HG02885 (cell line): ENCODE results near the gene DDX42.
A peak's percentile ranks its signal among the peaks of the same experiment; 100 is the strongest.
"Not testable (repeated sequence)": the region's sequence is repeated elsewhere in the genome, so short reads cannot be mapped to it uniquely, and the experiment has no call there.

Source experiments
- ATAC-seq: cut with Tn5 transposase; IDR thresholded peaks from one replicate; pipeline ENCODE4 v1.9.1; 2021; ENCODE audit warnings: mild to moderate bottlenecking; ENCODE audit not compliant: unreplicated experiment, poor library complexity

The DDX42 gene

DNA sequence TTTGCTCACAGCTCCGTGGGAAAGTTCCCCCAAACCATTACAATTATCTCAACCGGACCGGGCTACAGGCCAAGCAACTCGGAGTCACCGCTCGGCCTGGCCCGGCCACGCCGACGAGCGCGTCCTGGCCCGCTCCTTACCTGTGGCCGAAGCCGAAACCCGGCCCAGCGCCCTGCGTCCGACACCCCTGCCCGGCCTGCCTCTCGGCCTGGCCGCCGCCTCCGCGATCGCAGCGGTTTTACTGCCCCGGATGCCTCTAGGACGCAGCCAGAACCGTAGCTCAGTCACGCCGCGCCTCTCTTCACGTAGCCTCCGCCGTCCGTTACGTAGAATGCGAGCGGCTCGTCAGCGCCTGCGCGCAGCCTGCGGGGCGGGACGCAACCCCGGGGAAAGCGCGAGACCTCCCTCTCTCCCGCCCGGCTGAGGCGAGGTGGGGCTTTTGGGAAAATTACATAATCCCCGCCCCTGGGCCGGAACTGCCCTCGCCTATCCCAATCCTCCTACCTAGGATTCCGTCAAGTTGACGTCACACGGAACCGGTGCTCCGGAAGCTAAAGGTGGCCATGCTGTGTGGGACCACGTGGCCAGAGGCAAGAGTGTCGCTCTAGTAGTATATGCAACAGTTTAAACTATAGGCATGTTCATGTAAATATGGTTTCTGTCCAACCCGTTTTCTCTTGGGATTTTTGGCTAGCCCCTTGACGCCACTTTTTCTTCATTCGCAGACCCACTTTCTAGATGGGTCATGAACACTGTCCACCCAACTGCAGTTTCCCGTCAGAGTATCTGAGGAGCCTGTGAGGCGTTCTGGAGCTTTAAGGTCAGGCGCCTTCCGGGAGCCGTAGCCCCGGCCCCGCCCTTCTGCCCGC lies 464 bp upstream of the DDX42 start, which contains the start of gene CCDC47:
Gene CCDC47, minus strand, starts transcription at position 326 of the 869 bp plus-strand sequence. CDS start 7,422 bp downstream, outside the sequence.
- peak; percentile 87 for ATAC-seq

DNA sequence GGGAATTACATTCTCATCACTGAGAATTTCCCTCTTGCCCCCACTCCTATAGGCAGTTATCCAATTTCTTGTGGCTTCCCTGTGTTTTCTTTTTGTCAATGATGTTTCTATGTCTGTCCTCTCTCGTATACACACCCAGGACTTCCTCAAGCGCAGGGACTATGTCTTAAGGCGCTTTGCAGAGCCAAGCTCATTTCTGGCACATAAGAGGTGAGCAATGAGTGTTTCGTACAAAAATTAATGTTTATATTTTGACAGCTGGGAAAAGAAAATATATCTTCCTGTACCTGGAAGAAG lies 947 bp downstream of the DDX42 start:
- ATAC-seq, result no peak

DNA sequence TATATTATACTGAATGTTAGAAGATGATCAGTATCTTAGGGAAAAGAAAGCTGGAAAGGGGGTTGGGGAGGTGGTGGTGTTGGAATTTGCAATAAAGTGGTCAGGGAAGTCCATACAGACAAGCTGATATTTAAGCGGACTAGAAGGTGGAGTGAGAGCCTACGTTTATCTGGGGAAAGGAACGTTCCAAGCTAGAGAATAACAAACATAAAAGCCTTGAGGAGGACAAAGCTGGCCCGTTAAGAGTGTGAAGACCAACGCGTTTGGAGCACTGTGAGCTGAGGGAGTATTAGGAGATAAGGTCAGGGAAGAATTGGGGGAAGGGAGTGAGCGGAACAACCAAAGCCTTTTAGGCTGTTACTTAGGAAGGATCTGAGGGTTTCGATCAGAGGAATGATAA lies 1.4 kb downstream of the DDX42 start:
- ATAC-seq, result no peak

DNA sequence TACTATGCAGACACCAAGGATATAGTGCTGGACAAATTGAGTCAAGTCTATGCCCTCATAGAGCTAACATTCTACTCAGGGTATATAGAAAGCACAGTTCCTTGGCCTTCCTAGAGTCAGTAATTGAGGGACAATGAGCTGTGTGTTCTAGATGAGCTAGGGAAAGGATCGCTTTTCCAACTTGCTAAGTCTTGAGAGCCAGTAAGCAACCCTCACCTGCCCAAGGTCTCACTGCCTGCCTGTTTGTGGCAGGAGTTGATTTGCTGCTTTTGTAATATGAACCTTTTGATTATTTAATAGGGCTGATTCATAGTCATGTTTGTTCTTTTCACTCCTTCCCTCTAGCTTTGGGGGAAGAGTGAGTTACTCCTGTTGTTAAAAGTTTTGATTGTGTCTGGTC lies 6.5 kb downstream of the DDX42 start:
- ATAC-seq, result no peak

DNA sequence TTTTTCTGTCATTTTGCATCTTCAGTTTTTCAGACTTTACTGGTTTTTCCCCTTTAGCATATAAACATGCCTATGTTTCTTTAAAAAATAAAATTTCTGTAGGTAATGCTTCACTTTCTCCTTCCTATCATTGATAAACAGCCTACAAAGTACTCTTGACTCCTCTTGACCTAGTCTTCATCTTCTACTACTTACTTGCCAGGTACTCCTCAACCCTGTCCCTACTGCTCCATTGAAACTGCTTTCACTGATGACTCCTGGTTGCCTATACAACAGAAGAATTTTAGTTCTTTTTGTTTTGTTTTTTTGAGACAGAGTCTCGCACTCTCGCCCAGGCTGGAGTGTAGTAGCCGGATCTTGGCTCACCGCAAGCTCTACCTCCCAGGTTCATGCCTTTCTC lies 7.0 kb downstream of the DDX42 start:
- ATAC-seq, result no peak

DNA sequence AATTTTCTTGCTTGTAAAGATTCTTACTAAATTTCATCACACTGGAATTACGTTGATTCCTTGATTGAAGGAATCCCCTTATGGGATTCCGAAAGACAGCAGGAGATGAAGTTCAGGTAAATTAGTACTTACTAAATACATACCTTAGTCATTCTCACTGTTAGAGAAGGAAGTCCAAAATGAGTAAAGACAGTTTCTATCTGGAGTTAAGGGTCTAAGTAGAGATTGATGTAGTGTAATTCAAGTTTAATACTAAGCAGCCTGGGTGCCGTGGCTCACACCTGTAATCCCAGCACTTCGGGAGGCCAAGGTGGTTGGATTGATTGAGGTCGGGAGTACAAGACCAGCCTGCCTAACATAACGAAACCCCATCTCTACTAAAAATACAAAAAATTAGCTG lies 9.6 kb downstream of the DDX42 start:
- ATAC-seq, result no peak

DNA sequence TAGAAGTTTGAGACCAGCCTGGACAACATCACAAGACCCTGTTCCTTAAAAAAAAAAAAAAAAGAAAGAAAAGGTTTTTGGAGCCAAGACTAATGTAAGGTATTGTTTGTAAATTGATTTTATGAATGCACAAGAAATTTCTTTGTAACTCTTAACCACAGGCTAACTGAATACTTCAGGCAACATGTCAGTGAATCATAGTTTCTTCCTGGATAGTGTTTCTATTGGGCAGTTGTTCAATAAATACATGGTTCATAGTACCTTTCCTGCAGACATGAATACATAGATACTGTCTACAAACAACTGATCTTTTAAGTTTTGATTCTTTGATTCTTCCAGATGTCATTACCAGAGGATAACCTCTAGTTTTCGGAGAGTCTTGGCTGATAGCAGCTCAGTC lies 11.6 kb downstream of the DDX42 start:
- no peak for ATAC-seq

DNA sequence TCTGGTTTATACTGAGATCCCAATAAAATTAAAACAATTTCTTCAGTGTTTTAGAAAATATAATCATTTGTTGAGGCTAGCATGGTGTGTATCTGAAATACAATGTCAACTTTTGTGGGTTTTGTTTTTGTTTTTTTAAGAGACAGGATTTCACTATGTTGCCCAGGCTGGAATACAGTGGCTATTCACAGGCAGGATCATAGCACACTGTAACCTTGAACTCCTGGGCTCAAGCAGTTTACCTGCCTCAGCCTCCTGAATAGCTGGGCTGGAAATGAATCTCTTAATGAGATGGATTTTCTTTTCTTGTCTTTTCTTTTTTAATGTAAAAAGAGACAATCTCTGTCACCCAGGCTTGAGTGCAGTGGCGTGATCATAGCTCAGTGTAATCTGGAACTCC lies 12.1 kb downstream of the DDX42 start:
- ATAC-seq, result no peak

DNA sequence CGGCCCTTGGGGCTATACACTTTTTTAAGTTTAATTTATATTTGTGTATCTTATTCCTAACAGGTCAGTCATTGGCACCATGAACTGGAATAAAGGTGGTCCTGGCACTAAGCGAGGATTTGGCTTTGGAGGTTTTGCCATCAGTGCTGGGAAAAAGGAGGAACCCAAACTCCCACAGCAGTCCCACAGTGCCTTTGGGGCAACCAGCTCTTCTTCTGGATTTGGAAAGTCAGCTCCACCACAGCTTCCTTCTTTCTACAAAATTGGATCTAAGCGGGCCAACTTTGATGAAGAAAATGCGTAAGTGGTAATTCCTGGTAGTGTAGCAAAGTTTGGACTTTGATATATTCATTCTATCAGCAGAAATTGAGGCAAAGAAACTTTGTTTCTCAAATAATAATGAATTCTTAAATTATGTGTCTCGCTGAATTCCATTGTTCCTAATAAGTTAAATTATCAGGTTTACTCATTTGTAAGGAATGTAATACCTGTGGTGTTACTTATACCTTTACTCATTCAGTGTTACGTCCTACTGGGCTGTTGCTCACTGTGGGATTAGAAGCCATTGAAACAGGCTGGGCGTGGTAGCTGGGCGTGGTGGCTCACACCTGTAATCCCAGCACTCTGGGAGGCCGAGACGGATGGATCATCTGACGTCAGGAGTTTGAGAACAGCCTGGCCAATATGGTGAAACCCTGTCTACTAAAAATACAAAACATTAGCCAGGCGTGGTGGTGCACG lies 13.2 kb downstream of the DDX42 start:
- ATAC-seq, result no peak

DNA sequence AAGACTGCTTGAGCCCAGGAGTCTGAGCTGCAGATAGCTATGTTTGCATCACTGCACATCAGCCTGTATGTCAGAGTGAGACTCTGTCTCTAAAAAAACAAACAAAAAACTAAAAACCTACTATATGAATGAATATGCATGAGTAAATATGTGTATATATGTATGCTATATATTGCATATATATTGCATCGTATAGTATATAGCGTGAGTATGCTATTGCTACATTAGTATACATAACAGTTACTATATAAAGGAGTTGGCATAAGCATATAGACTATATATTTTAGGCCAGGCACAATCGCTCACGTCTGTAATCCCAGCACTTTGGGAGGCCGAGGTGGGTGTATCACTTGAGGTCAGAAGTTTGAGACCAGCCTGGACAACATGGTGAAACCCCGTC lies 16.1 kb downstream of the DDX42 start:
- no peak for ATAC-seq

DNA sequence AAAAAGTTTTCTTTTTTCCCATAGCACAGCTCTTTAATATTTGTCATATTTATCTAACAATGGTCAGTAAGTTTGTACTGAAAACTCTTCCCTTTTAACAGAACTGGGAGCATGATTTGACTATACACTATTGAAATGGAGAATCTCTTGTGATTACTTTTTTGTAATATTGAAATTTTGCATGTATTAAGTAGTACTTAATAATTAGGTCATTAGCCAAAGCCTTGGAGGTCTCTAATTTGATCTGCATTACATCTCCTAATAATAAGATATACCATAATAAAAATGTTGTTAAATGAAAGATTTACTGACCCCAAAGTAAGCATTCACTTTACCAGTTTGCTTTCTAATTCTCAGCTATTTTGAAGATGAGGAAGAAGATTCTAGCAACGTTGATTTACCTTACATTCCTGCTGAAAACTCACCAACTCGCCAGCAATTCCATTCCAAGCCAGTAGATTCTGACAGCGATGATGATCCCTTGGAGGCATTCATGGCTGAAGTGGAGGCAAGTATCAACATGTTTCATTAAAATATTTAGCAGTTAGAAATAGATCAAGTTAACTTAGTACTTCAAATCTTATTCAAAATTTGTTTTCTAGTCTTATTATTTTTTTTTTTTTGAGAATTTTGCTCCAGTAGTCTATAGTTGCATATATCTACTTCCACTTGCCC lies 18.2 kb downstream of the DDX42 start:
- ATAC-seq, result no peak

DNA sequence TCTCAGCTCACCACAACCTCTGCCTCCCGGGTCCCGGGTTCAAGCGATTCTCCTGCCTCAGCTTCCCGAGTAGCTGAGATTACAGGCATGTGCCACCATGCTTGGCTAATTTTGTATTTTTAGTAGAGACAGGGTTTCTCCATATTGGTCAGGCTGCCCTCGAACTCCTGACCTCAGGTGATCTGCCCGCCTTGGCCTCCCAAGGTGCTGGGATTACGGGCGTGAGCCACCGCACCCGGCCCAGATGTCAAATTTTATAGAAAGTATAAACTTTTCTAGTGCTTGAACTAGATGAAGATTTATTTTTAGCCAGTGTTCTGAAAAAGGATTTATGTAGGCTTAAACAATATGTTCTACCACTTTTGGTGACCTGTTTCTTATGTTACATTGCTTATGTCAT lies 22.4 kb downstream of the DDX42 start:
- ATAC-seq, result not testable (repeated sequence)

DNA sequence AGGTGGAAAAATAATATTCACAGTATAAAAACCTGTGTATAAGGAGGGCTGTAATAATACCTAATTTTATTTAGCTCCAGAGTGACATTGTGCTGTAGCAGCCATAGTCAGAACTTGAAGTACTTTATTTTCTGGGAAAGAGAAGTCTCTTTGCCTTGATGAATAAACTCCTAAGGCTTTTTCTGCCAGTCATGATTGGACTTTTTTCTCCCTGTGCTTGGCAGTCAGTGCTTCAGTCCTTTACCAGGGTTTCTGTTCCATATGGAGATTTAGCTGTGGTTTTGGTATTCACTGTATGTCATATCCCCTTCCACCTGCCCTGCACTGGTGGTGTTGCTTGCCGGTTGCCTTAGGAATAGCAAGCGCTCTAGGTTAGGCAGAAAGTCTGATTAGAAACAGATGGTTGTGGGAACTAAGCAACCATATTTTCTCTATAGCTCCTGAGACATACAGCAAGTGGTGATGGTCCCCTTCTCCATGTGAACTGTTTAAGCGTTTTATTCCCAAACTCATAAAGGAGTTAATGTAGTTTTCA lies 24.7 kb downstream of the DDX42 start:
- ATAC-seq, result no peak

DNA sequence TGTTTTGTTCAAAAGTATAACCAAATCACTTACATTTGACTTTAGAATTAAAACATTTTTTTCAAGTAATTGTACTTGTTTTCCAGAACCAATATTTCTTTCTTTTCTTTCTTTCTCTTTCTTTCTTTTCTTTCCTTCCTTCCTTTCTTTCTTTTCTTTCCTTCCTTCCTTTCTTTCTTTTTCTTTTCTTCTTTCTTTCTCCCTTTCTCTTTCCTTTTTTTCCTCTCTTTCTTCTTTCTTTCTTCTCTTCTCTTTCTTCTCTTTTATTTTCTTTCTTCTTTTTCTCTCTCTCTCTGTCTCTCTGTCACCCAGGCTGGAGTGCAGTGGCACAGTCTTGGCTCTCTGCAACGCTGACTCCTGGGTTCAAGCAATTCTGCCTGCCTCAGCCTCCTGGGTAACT lies 26.8 kb downstream of the DDX42 start:
- ATAC-seq, result no peak

DNA sequence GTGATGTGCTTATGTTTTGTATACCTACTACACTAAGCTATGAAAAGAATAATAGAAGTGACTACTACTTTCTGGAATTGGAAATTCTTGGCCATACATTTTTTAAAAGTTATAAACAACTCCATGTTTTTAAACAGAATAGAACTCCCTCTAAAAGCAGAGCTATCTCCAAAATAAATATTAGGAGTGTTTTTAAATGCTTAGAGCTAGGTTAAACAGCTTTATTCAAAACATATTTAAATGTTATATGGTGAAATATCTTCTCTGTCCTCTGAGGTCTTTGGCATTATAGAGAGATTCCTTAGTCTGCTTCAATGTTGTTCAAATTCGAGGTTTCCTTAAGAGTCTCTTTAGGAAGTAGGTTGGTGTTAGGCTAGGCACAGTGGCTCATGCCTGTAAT lies 30.4 kb downstream of the DDX42 start:
- no peak for ATAC-seq

DNA sequence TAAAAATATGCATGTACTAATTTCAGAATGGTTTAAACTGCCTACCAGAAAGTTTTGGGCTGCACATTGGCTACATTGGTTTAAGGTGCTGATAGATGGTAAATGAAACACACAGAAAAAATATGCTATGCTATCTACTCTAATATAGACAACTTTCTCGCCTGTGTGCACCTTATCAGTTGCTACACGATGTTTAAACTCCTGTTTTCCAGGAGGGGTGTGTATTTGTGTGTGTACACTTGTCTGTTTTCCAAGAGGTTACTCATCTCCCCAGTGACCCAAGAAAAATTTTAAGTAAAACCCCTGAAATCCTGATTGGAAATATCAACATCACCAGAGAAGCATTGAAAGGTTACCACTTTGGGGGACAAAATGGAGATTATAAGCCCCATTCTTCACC lies 31.6 kb downstream of the DDX42 start:
- no peak for ATAC-seq

DNA sequence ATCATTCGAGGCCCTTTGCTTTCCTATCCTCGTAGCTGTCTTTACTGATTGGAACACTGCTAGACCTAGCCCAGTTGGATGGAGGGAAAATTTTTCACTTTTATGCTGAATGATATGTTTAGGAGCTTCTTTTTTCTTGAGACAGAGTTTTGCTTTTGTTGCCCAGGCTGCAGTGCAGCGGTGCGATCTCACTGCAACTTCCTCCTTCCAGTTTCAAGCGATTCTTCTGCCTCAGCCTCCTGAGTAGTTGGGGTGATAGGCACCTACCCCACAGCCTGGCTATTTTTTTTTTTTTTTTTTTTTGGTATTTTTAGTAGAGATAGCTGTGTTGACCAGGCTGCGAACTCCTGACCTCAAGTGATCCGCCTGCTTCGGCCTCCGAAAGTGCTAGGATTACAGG lies 36.0 kb downstream of the DDX42 start:
- ATAC-seq, result no peak

DNA sequence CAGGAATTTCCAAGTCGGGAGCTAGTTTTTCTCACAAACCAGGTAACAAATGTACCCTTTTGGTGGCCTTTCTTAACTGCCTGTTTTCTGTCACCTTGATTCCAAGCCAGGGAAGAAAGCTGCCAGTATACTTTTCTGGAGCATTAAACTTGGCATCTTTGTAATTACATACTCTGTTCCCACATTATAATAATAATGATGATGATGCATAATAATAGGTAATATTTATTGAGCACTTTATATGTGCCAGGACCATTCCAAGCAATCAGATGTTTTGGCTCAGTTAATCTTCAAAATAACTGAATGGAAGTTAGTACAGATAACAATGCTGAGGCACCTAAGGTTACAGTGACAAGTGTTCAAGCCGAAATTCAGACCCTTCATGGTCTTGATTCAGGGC lies 42.2 kb downstream of the DDX42 start:
- ATAC-seq, result no peak

DNA sequence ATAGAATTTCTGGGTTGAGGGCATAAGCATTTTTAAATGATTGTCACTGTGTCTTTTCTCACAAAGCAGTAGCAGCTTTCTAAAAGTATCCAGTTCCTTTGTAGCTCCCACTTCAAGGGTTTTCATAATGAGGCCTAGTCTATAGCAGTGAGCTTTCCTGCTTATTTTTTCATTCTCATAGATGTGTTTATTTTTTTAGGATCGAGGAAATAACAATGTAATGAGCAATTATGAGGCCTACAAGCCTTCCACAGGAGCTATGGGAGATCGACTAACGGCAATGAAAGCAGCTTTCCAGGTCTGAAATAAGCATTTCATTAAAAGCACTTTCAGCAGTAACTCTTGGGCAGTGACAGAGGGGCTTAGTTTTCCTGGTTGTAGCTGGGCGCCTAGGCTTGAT lies 42.7 kb downstream of the DDX42 start:
- ATAC-seq, result no peak

DNA sequence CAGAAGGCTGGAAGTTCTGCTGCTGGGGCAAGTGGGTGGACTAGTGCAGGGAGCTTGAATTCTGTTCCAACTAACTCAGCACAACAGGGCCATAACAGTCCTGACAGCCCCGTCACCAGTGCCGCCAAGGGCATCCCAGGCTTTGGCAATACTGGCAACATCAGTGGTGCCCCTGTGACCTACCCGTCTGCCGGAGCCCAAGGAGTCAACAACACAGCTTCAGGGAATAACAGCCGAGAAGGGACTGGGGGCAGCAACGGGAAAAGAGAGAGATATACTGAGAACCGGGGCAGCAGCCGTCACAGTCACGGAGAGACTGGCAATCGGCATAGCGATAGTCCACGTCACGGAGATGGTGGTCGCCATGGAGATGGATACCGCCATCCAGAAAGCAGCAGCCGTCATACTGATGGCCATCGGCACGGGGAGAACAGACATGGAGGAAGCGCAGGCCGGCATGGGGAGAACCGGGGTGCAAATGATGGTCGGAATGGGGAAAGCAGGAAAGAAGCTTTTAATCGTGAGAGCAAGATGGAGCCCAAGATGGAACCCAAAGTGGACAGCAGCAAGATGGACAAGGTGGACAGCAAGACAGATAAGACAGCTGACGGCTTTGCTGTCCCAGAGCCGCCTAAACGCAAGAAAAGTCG lies 43.9 kb downstream of the DDX42 start:
- ATAC-seq, result no peak

DNA sequence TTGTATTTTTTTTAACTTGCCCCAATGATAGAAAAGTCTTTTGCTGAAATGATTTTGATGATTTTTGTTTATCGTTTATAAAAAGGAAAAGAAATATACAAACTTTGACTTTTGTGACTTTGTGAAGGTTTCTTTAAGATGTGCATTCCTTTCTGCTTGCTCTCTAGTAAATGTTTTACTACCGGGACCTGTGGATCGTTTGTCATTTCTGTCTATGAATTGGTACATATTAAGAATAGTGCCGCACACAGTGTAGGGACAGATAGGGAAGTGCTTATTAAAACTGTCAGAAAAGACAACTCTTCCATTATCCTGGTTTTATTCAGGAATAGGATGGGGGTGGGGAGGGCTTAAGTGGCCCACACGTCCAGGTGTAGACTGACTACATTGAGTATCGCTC lies 45.2 kb downstream of the DDX42 start:
- ATAC-seq, result no peak
